Measurements from ENCODE around the gene NDUFB2.

NDUFB2 gene

GRCh38 chr7:140685407-140686087, 11.0 kb upstream of the NDUFB2 start:
- no peaks in the 10 kb centered on the region for H3K9me3 ChIP-seq (ENCODE audit: control insufficient read depth, low read length)
- H3K4me1 ChIP-seq: no peaks in the 10 kb centered on the region
- H3K27ac ChIP-seq: no peak overlapping the region
- no peak overlapping the region for H3K4me3 ChIP-seq (ENCODE audit: low read depth, low read length)
- H2AFZ ChIP-seq: no peak overlapping the region
- H3K79me2 ChIP-seq: no peaks in the 10 kb centered on the region
- no peaks in the 10 kb centered on the region for H3K27me3 ChIP-seq (ENCODE audit: control insufficient read depth, insufficient read depth, low read length)
- no peak overlapping the region for H3K9ac ChIP-seq
- H3K4me2 ChIP-seq (ENCODE audit: low read length): no peak overlapping the region
- H3K36me3 ChIP-seq (ENCODE audit: control insufficient read depth, insufficient read depth, low read length): no peaks in the 10 kb centered on the region
- no peak for TF ChIP-seq CTCF (IDR thresholded peaks at IDR 0.05)

- Histone ChIP-seq H3K9me3 (ENCODE audit: control insufficient read depth, low read length) (no peaks in the 10 kb centered on the region), H3K79me2 (no peaks in the 10 kb centered on the region), H3K4me3 (ENCODE audit: low read depth, low read length) (no peak overlapping the region), H3K27me3 (ENCODE audit: control insufficient read depth, insufficient read depth, low read length) (no peaks in the 10 kb centered on the region), H3K9ac (no peak overlapping the region), H3K27ac (no peak overlapping the region), H3K4me1 (no peaks in the 10 kb centered on the region), H3K36me3 (ENCODE audit: control insufficient read depth, insufficient read depth, low read length) (no peaks in the 10 kb centered on the region), H3K4me2 (ENCODE audit: low read length) (no peak overlapping the region), H2AFZ (no peak overlapping the region)
- no peak for TF ChIP-seq CTCF (IDR thresholded peaks at IDR 0.05)
These were observed 9.6 kb upstream of the NDUFB2 start for GRCh38 chr7:140686921-140687320.

- no peaks in the 10 kb centered on the region for H3K36me3 ChIP-seq (ENCODE audit: control insufficient read depth, insufficient read depth, low read length)
These were observed 8.2 kb upstream of the NDUFB2 start for GRCh38 chr7:140688341-140688740.

GRCh38 chr7:140689199-140690152, 7.0 kb upstream of the NDUFB2 start:
- H3K9me3 ChIP-seq (ENCODE audit: control insufficient read depth, low read length): no peaks in the 10 kb centered on the region
- no peak for TF ChIP-seq CTCF (IDR thresholded peaks at IDR 0.05)
- no peak overlapping the region for H3K4me2 ChIP-seq (ENCODE audit: low read length)
- no peak overlapping the region for H3K9ac ChIP-seq
- H3K27me3 ChIP-seq (ENCODE audit: control insufficient read depth, insufficient read depth, low read length): no peaks in the 10 kb centered on the region
- no peaks in the 10 kb centered on the region for H3K4me1 ChIP-seq
- no peak overlapping the region for H3K4me3 ChIP-seq (ENCODE audit: low read depth, low read length)
- H3K27ac ChIP-seq: no peak overlapping the region
- no peaks in the 10 kb centered on the region for H3K79me2 ChIP-seq
- H3K36me3 ChIP-seq (ENCODE audit: control insufficient read depth, insufficient read depth, low read length): no peaks in the 10 kb centered on the region
- no peak overlapping the region for H2AFZ ChIP-seq

More at GRCh38 chr7:140688341-140688740, 8.2 kb upstream of the NDUFB2 start:
- no peak overlapping the region for H3K4me2 ChIP-seq (ENCODE audit: low read length)
- H3K9ac ChIP-seq: no peak overlapping the region
- H3K27ac ChIP-seq: no peak overlapping the region
- no peaks in the 10 kb centered on the region for H3K79me2 ChIP-seq
- H3K4me1 ChIP-seq: no peaks in the 10 kb centered on the region
- H3K4me3 ChIP-seq (ENCODE audit: low read depth, low read length): no peak overlapping the region
- no peak overlapping the region for H2AFZ ChIP-seq
- no peak for TF ChIP-seq CTCF (IDR thresholded peaks at IDR 0.05)
- no peaks in the 10 kb centered on the region for H3K27me3 ChIP-seq (ENCODE audit: control insufficient read depth, insufficient read depth, low read length)
- H3K9me3 ChIP-seq (ENCODE audit: control insufficient read depth, low read length): no peaks in the 10 kb centered on the region

Measured in parathyroid adenoma (tissue), 2 donors.